Adrenal gland (tissue), 12 donors: ENCODE results near the gene FOXA1. TPM values are rescaled to one million over a fixed set of nuclear protein-coding genes. Genes with fewer than 3 reads are reported as not detected.
A peak's percentile ranks its signal among the peaks of the same experiment; 100 is the strongest.

Experiments
- DNase-seq, 7 donors: peaks; one replicate each; pipeline ENCODE4 v3.0.0-alpha.2; 2019 to 2020
- H3K27ac ChIP-seq, 5 donors: fragments of 200-600 bp; sonication (generic) in 4 of 5; 1 replicate in 3 of 5; 2 replicates in 2 of 5; pipeline versions ENCODE4 v1.5.1 to v1.8.0; 2016 to 2020; ENCODE audit warnings: mild to moderate bottlenecking in 1 of 5
- H3K27me3 ChIP-seq: fragments of 200-600 bp; 2 replicates; pipeline ENCODE4 v1.8.0; 2021
- H3K36me3 ChIP-seq, 2 donors: fragments of 200-600 bp; replicated peaks in 1 of 2; 1 replicate in 1 of 2; 2 replicates in 1 of 2; pipeline versions ENCODE4 v1.5.1 to v1.8.0; 2018 to 2022
- H3K4me1 ChIP-seq, 2 donors: fragments of 200-600 bp; replicated peaks in 1 of 2; 1 replicate in 1 of 2; 2 replicates in 1 of 2; pipeline versions ENCODE4 v1.5.1 to v1.8.0; 2018 to 2021
- H3K4me3 ChIP-seq, 4 donors: fragments of 200-600 bp; sonication (generic) in 3 of 4; one replicate each; pipeline ENCODE4 v1.5.1; 2016 to 2018
- H3K9me3 ChIP-seq, 3 donors: fragments of 200-600 bp; sonication (generic) in 1 of 3; replicated peaks in 1 of 3; 1 replicate in 2 of 3; 2 replicates in 1 of 3; pipeline versions ENCODE4 v1.5.1 to v1.8.0; 2016 to 2021
- CTCF ChIP-seq, 6 experiments: fragments of 450-650 bp in 4 of 6; fragments of 200-600 bp in 2 of 6; sonication (generic) in 1 of 6; IDR thresholded peaks; 1 replicate in 5 of 6; 2 replicates in 1 of 6; pipeline versions ENCODE4 v1.5.1 to v1.8.0; 2016 to 2021; ENCODE audit warnings: antibody characterized with exemption in 6 of 6, mild to moderate bottlenecking in 2 of 6, moderate library complexity in 1 of 6
- POLR2A ChIP-seq, 2 donors: fragments of 450-650 bp; IDR thresholded peaks; one replicate each; pipeline ENCODE4 v1.6.1; 2017; ENCODE audit warnings: antibody characterized with exemption in 2 of 2, mild to moderate bottlenecking in 2 of 2, moderate library complexity in 1 of 2
- WGBS, 4 donors: extraction: QIAGEN DNeasy Blood & Tissue Kit in 2 of 4; methylation state at CpG; one replicate each; pipeline versions ENCODE4 v1.1.5 to v1.1.7; 2013 to 2017; 5-methylcytosine and 5-hydroxymethylcytosine counted together
- intact Hi-C, 2 donors: fragments of 100-400 bp; cut with DNase I; formaldehyde crosslinking; loops; one replicate each; pipeline versions ENCODE4 v1.14.1 to v1.15.0; 2022 to 2023
- polyA plus RNA-seq, 3 donors: library from polyadenylated mRNA; stranded (reverse); fragments of 200-250 nt in 2 of 3; fragments of 350-450 nt in 1 of 3; fragmentation: Illumina TruSeq in 1 of 3; extraction: RNeasy Lipid Tissue Mini Kit (QIAGEN cat#74804) in 1 of 3; gene quantifications; one replicate each; pipeline ENCODE4 v1.2.3, GENCODE V29; 2013 to 2014
- total RNA-seq, 9 donors: library from RNA; depleted of rRNA in 4 of 9; stranded (reverse); fragments of >200 nt in 4 of 9; fragments of 120-200 nt in 1 of 9; fragmentation: NEBNext Ultra II Directional in 1 of 9; extraction: Animal tissue kit (Norgen Biotek cat#: 25700) in 1 of 9; gene quantifications; one replicate each; pipeline versions ENCODE4 v1.1.0 to v1.2.4, GENCODE V29; 2013 to 2023
- donor health status: healthy with polysubstance abuse.
- donor health status: Bipolar disorder and iron deficiency.
- donor health status: DM: yes; HTN: yes; CAD: no.
- donor health status: DM: no; HTN: no; CAD: no.
- donor health status: DM: no; HTN: no; CAD: no.
- donor health status: DM: yes; HTN: yes; CAD: no.

Gene FOXA1
- total and polyA plus RNA-seq, 12 donors, result 0.03 to 3.0 (median 0.32) TPM; not detected in 1

GRCh38 chr14:37593511-37594237, 1.4 kb downstream of the FOXA1 start:
- peak overlapping the region in 2 of 4 donors; percentile 11 to 63 for H3K4me3 ChIP-seq
- H3K27me3 ChIP-seq, result peaks cover 86% of the 10 kb centered on the region
- H3K36me3 ChIP-seq, result no peaks in the 10 kb centered on the region
- no peaks in the 10 kb centered on the region for H3K9me3 ChIP-seq
- no peak for TF ChIP-seq CTCF (IDR thresholded peaks at IDR 0.05)
- no peak for TF ChIP-seq POLR2A (IDR thresholded peaks at IDR 0.05)
- H3K27ac ChIP-seq, result no peak overlapping the region
- WGBS, 4 donors, result 23 to 27% (median 25%) methylated on average over 14 of the region's 14 CpGs
- intact Hi-C loops, result loop anchor here (5.0 to 10.0 kb wide), 2 partner anchors 346 to 349 kb away; no protein-coding TSS in a partner anchor
- no peak for DNase-seq
- peaks cover 10 to 12% of the 10 kb centered on the region in 2 donors for H3K4me1 ChIP-seq

- no peak for DNase-seq
- no peaks in the 10 kb centered on the region for H3K36me3 ChIP-seq
- no peak overlapping the region for H3K4me3 ChIP-seq
- 13 to 23% (median 17%) methylated on average over 22 to 42 of the region's 42 CpGs for WGBS, 4 donors
- intact Hi-C loops, result loop anchor here (5.0 to 10.0 kb wide), 2 partner anchors 345 to 348 kb away; no protein-coding TSS in a partner anchor
- no peak overlapping the region for H3K27ac ChIP-seq
- H3K4me1 ChIP-seq, result peaks cover 10 to 12% of the 10 kb centered on the region in 2 donors
- no peaks in the 10 kb centered on the region for H3K9me3 ChIP-seq
- peaks cover 86% of the 10 kb centered on the region for H3K27me3 ChIP-seq
- TF ChIP-seq CTCF (IDR thresholded peaks at IDR 0.05), result no peak
- TF ChIP-seq POLR2A (IDR thresholded peaks at IDR 0.05), result no peak
Measured at GRCh38 chr14:37592482-37593408, 2.3 kb downstream of the FOXA1 start.

- Histone ChIP-seq H3K27me3 (peaks cover 86% of the 10 kb centered on the region), H3K4me1 (peaks cover 10 to 12% of the 10 kb centered on the region in 2 donors)
Measured at GRCh38 chr14:37591941-37592481, 3.0 kb downstream of the FOXA1 start.

More at GRCh38 chr14:37591941-37592481, 3.0 kb downstream of the FOXA1 start:
- intact Hi-C loops, result loop anchor here (5.0 to 10.0 kb wide), 2 partner anchors 345 to 347 kb away; no protein-coding TSS in a partner anchor
- 6 to 45% (median 9%) methylated on average over 7 to 58 of the region's 58 CpGs for WGBS, 4 donors
- TF ChIP-seq CTCF (IDR thresholded peaks at IDR 0.05), result no peak
- Histone ChIP-seq H3K4me3 (no peak overlapping the region), H3K27ac (no peak overlapping the region), H3K36me3 (no peaks in the 10 kb centered on the region), H3K9me3 (peaks cover 0 to under 1% (median 0%) of the 10 kb centered on the region in 3 donors)
- DNase-seq, result no peak
